HepG2 (cell line): ENCODE measurements around the gene ORMDL2. TPM values are rescaled to one million over a fixed set of nuclear protein-coding genes. Genes with fewer than 3 reads are reported as not detected.

Experiments
- CEBPB ChIP-seq: IDR thresholded peaks from 2 replicates; pipeline ENCODE4 v1.6.1; 2011; ENCODE audit warnings: low read depth, low read length, improper control_type of control experiment, borderline replicate concordance
- CHCHD3 ChIP-seq: sonication (generic); formaldehyde crosslinking; IDR thresholded peaks from 2 replicates; pipeline ENCODE4 v1.8.0; 2022; ENCODE audit warnings: mild to moderate bottlenecking, missing genetic modification reagents, moderate library complexity
- FOSL2 ChIP-seq: sonication (generic); formaldehyde crosslinking; IDR thresholded peaks from 2 replicates; pipeline ENCODE4 v1.4.0; 2020; ENCODE audit warnings: missing genetic modification reagents
- FOXJ3 ChIP-seq: sonication (generic); formaldehyde crosslinking; IDR thresholded peaks from 2 replicates; pipeline ENCODE4 v1.4.0; 2020; ENCODE audit warnings: missing genetic modification reagents, mild to moderate bottlenecking, borderline replicate concordance
- GABPA ChIP-seq, 2 experiments: IDR thresholded peaks; 2 replicates each; pipeline ENCODE4 v1.6.1; 2011 to 2016; ENCODE audit warnings: low read depth in 2 of 2, low read length in 1 of 2, missing biosample characterization in 1 of 2, missing genetic modification characterization in 1 of 2
- GATAD2A ChIP-seq: IDR thresholded peaks from 2 replicates; pipeline ENCODE4 v1.6.1; 2016
- JUNB ChIP-seq: sonication (generic); formaldehyde crosslinking; IDR thresholded peaks from 2 replicates; pipeline ENCODE4 v1.8.0; 2022; ENCODE audit warnings: missing genetic modification reagents, mild to moderate bottlenecking, borderline replicate concordance
- KAT7 ChIP-seq: IDR thresholded peaks from 2 replicates; pipeline ENCODE4 v1.6.1; 2018; ENCODE audit warnings: borderline replicate concordance, missing compliant biosample characterization
- PATZ1 ChIP-seq: sonication (generic); formaldehyde crosslinking; IDR thresholded peaks from 2 replicates; pipeline ENCODE4 v1.4.0; 2020; ENCODE audit warnings: missing genetic modification reagents
- PHF21A ChIP-seq: sonication (generic); formaldehyde crosslinking; IDR thresholded peaks from 2 replicates; pipeline ENCODE4 v1.5.0; 2020; ENCODE audit warnings: mild to moderate bottlenecking, missing genetic modification reagents
- POLR2AphosphoS2 ChIP-seq: IDR thresholded peaks from 2 replicates; pipeline ENCODE4 v1.6.1; 2011; ENCODE audit warnings: low read depth, low read length, improper control_type of control experiment
- RAD51 ChIP-seq: fragments of 450-650 bp; IDR thresholded peaks from 2 replicates; pipeline ENCODE4 v1.6.1; 2016; ENCODE audit warnings: borderline replicate concordance
- SIX1 ChIP-seq: sonication (generic); formaldehyde crosslinking; IDR thresholded peaks from 2 replicates; pipeline ENCODE4 v1.4.0; 2020; ENCODE audit warnings: missing genetic modification reagents, borderline replicate concordance
- SNAPC5 ChIP-seq: sonication (generic); formaldehyde crosslinking; IDR thresholded peaks from 2 replicates; pipeline ENCODE4 v1.8.1; 2023; ENCODE audit warnings: mild to moderate bottlenecking, missing genetic modification reagents, borderline replicate concordance
- STAT5B ChIP-seq: sonication (generic); formaldehyde crosslinking; IDR thresholded peaks from 2 replicates; pipeline ENCODE4 v1.4.0; 2020; ENCODE audit warnings: missing genetic modification reagents
- TEAD3 ChIP-seq: optimal IDR thresholded peaks from 2 replicates; pipeline ENCODE3; 2016; ENCODE audit warnings: borderline replicate concordance
- WIZ ChIP-seq: sonication (generic); formaldehyde crosslinking; IDR thresholded peaks from 2 replicates; pipeline ENCODE4 v1.5.1; 2020; ENCODE audit warnings: mild to moderate bottlenecking, missing genetic modification reagents
- ZNF33B ChIP-seq: sonication (generic); formaldehyde crosslinking; IDR thresholded peaks from 2 replicates; pipeline ENCODE4 v1.5.1; 2020; ENCODE audit warnings: mild to moderate bottlenecking, missing genetic modification reagents
- ZNF367 ChIP-seq: sonication (generic); formaldehyde crosslinking; IDR thresholded peaks from 2 replicates; pipeline ENCODE4 v1.4.0; 2020; ENCODE audit warnings: missing genetic modification reagents, borderline replicate concordance
- ZNF709 ChIP-seq: sonication (generic); formaldehyde crosslinking; IDR thresholded peaks from 2 replicates; pipeline ENCODE4 v1.5.0; 2020; ENCODE audit warnings: mild to moderate bottlenecking, missing genetic modification reagents
- ZNF772 ChIP-seq: sonication (generic); formaldehyde crosslinking; IDR thresholded peaks from 2 replicates; pipeline ENCODE4 v1.5.0; 2020; ENCODE audit warnings: mild to moderate bottlenecking, missing genetic modification reagents
- ZNF878 ChIP-seq: sonication (generic); formaldehyde crosslinking; IDR thresholded peaks from 2 replicates; pipeline ENCODE4 v1.8.1; 2023; ENCODE audit warnings: mild to moderate bottlenecking, missing genetic modification reagents, moderate library complexity
- polyA plus RNA-seq, 8 experiments: library from polyadenylated mRNA; depleted of rRNA in 3 of 8; stranded (reverse) in 7 of 8; unstranded in 1 of 8; fragments of >200 nt; fragmentation: Illumina TruSeq in 4 of 8; extraction: Trizol in 4 of 8; gene quantifications; 2 replicates each; pipeline versions ENCODE4 v1.2.1 to v1.2.3, GENCODE V29; 2011 to 2016; ENCODE audit warnings: low read depth in 4 of 8, missing spikeins in 1 of 8, mixed read lengths in 1 of 8; ENCODE audit not compliant: insufficient read depth in 1 of 8
- total RNA-seq, 5 experiments: library from RNA; depleted of rRNA; stranded (reverse); fragments of >200 nt; fragmentation: Illumina TruSeq; extraction: Trizol; gene quantifications; 2 replicates each; pipeline ENCODE4 v1.2.3, GENCODE V29; 2016; ENCODE audit warnings: low read depth in 1 of 5
- TF ChIP-seq, protein P1 (sequence below): sonication (generic); formaldehyde crosslinking; IDR thresholded peaks from 2 replicates; pipeline ENCODE4 v1.5.1; 2020; ENCODE audit warnings: missing genetic modification reagents, mild to moderate bottlenecking, borderline replicate concordance

The ORMDL2 gene
- total and polyA plus RNA-seq, 2 of the 13 experiments (the other 11 are each of a cell fraction or from before 2014, with no cell fraction given), result 24.0 to 28.6 TPM

DNA sequence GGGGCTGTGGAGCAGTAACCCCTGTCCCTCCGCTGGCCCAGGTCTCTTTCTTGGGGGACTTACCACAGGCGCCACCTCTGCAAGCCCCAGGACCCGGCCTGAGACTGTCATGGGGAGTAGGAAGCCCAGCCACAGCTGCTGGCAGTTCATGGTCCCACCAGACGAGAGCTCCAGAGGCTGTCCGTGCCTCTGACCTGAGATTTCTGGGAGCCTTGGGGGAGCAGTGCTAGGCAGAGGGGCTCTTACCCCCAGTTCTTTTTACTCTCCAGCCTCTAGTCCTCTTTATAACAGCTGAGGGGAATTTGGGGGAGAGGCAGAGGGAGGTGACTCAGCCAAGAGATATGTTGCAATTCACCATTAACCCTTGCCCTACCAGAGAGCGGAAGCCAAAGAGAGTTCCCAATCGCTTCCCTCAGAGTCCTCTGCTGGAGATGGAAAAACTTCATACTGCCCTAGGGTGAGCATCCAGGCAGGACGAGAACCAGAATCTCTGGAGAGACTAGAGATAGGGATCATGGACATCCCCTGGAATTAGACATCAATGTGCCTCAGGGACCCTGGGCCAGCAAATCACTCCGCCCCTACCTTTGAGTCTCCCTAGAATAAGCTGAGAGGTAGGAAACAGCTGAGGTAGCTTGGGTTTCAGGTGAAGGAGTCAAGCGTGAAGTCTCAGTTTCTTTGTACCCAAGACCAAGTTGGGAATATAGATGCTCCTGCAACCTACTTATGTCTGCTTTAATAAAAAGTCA lies 25.0 kb downstream of the ORMDL2 start, which contains the start of gene MMP19 (continued):
- TF ChIP-seq WIZ (CRISPR knock-in tag) (no peak), ZNF367 (no peak), ZNF33B (no peak), POLR2AphosphoS2 (no peak), SNAPC5 (CRISPR knock-in tag) (no peak), CEBPB (peak; percentile 88), JUNB (CRISPR knock-in tag) (peak; percentile 25; the same call in 1 of the 2 replicates), PHF21A (no peak; the same call in 1 of the 2 replicates), CHCHD3 (CRISPR knock-in tag) (no peak), TEAD3 (CRISPR knock-in tag) (peak; percentile 33), GATAD2A (CRISPR knock-in tag) (0 out of 2 replicates have a peak, but pooled peaks have one; percentile 18), SIX1 (CRISPR knock-in tag) (no peak), PATZ1 (CRISPR knock-in tag) (0 out of 2 replicates have a peak, but pooled peaks have one; percentile 22), FOXJ3 (CRISPR knock-in tag) (no peak), RAD51 (no peak), GABPA (IDR thresholded peaks at IDR 0.05; ENCODE audit: low read depth, low read length) (no peak), GABPA (CRISPR knock-in tag; IDR thresholded peaks at IDR 0.05; ENCODE audit: low read depth) (0 out of 2 replicates have a peak, but pooled peaks have one; percentile 9), FOSL2 (CRISPR knock-in tag) (peak; percentile 94), ZNF772 (CRISPR knock-in tag) (no peak), ZNF878 (CRISPR knock-in tag) (no peak), KAT7 (no peak), STAT5B (CRISPR knock-in tag) (no peak), ZNF709 (CRISPR knock-in tag) (no peak)
- TF ChIP-seq, protein P1, sequence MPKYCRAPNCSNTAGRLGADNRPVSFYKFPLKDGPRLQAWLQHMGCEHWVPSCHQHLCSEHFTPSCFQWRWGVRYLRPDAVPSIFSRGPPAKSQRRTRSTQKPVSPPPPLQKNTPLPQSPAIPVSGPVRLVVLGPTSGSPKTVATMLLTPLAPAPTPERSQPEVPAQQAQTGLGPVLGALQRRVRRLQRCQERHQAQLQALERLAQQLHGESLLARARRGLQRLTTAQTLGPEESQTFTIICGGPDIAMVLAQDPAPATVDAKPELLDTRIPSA (CRISPR knock-in tag), result no peak
